ENCODE results near the gene OR11H7.

OR11H7 gene

GRCh38 chr14:20180486-20180885 is 48.3 kb upstream of the OR11H7 start:
- no peaks in the 10 kb centered on the region for H3K9me3 ChIP-seq (ENCODE audit: insufficient read depth, low read depth, low read length)
- H3K4me3 ChIP-seq (ENCODE audit: low read length, poor library complexity, severe bottlenecking) = no peak overlapping the region
- no peaks in the 10 kb centered on the region for H3K4me1 ChIP-seq (ENCODE audit: insufficient read depth, low read length, poor library complexity, severe bottlenecking)
- no peaks in the 10 kb centered on the region for H3K36me3 ChIP-seq (ENCODE audit: insufficient read depth, low read length)
- no peak overlapping the region for H3K9ac ChIP-seq (ENCODE audit: low read depth, low read length, poor library complexity, severe bottlenecking)
- H3K79me2 ChIP-seq (ENCODE audit: insufficient read depth, low read length) = no peaks in the 10 kb centered on the region
- H2AFZ ChIP-seq (ENCODE audit: low read length) = no peak overlapping the region
- no peaks in the 10 kb centered on the region for H3K9me2 ChIP-seq (replicated peaks; ENCODE audit: low read depth, low read length)
- H3K27me3 ChIP-seq (ENCODE audit: insufficient read depth, low read length, poor library complexity, severe bottlenecking) = no peaks in the 10 kb centered on the region
- no peaks in the 10 kb centered on the region for H4K20me1 ChIP-seq (ENCODE audit: insufficient read depth, low read length, poor library complexity, severe bottlenecking)
- H3F3A ChIP-seq (ENCODE audit: low read depth) = no peaks in the 10 kb centered on the region
- TF ChIP-seq EZH2phosphoT487 (IDR thresholded peaks at IDR 0.05; ENCODE audit: borderline replicate concordance) (no peak), CTCF (conservative IDR thresholded peaks at IDR 0.05; ENCODE audit: low read length) (no peak)
- H3K4me2 ChIP-seq (ENCODE audit: low read depth, low read length, poor library complexity, severe bottlenecking) = no peak overlapping the region

- Histone ChIP-seq H3K79me2 (ENCODE audit: insufficient read depth, low read length) (no peaks in the 10 kb centered on the region), H4K20me1 (ENCODE audit: insufficient read depth, low read length, poor library complexity, severe bottlenecking) (no peaks in the 10 kb centered on the region), H3K27me3 (ENCODE audit: insufficient read depth, low read length, poor library complexity, severe bottlenecking) (no peaks in the 10 kb centered on the region), H3K4me1 (ENCODE audit: insufficient read depth, low read length, poor library complexity, severe bottlenecking) (no peaks in the 10 kb centered on the region), H3F3A (ENCODE audit: low read depth) (no peaks in the 10 kb centered on the region), H3K36me3 (ENCODE audit: insufficient read depth, low read length) (no peaks in the 10 kb centered on the region), H3K4me3 (ENCODE audit: low read length, poor library complexity, severe bottlenecking) (no peak overlapping the region), H2AFZ (ENCODE audit: low read length) (no peak overlapping the region), H3K9me2 (replicated peaks; ENCODE audit: low read depth, low read length) (no peaks in the 10 kb centered on the region), H3K4me2 (ENCODE audit: low read depth, low read length, poor library complexity, severe bottlenecking) (no peak overlapping the region), H3K9me3 (ENCODE audit: insufficient read depth, low read depth, low read length) (no peaks in the 10 kb centered on the region), H3K9ac (ENCODE audit: low read depth, low read length, poor library complexity, severe bottlenecking) (no peak overlapping the region)
- TF ChIP-seq CTCF (conservative IDR thresholded peaks at IDR 0.05; ENCODE audit: low read length) = no peak
- TF ChIP-seq EZH2phosphoT487 (IDR thresholded peaks at IDR 0.05; ENCODE audit: borderline replicate concordance) = no peak
These were observed 44.6 kb upstream of the OR11H7 start for GRCh38 chr14:20184181-20184580.

GRCh38 chr14:20190596-20190995 is 38.2 kb upstream of the OR11H7 start, which contains the start of gene OR11G2:
OR11G2 (plus strand) TSS chr14:20190896; CDS start chr14:20197438, 6,542 bp downstream.
- Histone ChIP-seq H2AFZ (ENCODE audit: low read length) (no peak within 1 kb of the TSS), H3K9me2 (replicated peaks; ENCODE audit: low read depth, low read length) (no peaks in the 10 kb centered on the region), H3K9ac (ENCODE audit: low read depth, low read length, poor library complexity, severe bottlenecking) (no peak within 1 kb of the TSS), H3K36me3 (ENCODE audit: insufficient read depth, low read length) (no peaks in the 10 kb centered on the region), H3K4me3 (ENCODE audit: low read length, poor library complexity, severe bottlenecking) (no peak within 1 kb of the TSS), H3K9me3 (ENCODE audit: insufficient read depth, low read depth, low read length) (no peaks in the 10 kb centered on the region), H3K4me1 (ENCODE audit: insufficient read depth, low read length, poor library complexity, severe bottlenecking) (no peaks in the 10 kb centered on the region), H3K4me2 (ENCODE audit: low read depth, low read length, poor library complexity, severe bottlenecking) (no peak within 1 kb of the TSS), H4K20me1 (ENCODE audit: insufficient read depth, low read length, poor library complexity, severe bottlenecking) (no peaks in the 10 kb centered on the region), H3F3A (ENCODE audit: low read depth) (no peaks in the 10 kb centered on the region), H3K27me3 (ENCODE audit: insufficient read depth, low read length, poor library complexity, severe bottlenecking) (no peaks in the 10 kb centered on the region), H3K79me2 (ENCODE audit: insufficient read depth, low read length) (no peaks in the 10 kb centered on the region)
- TF ChIP-seq CTCF (conservative IDR thresholded peaks at IDR 0.05; ENCODE audit: low read length) (no peak), EZH2phosphoT487 (IDR thresholded peaks at IDR 0.05; ENCODE audit: borderline replicate concordance) (no peak)

Measured in Loucy (cell line).